Measurements from ENCODE around the gene ATP6V0C. TPM values are rescaled to one million over a fixed set of nuclear protein-coding genes. Genes with fewer than 3 reads are reported as not detected.

The ATP6V0C gene
- total RNA-seq (2022; extraction: Qiagen RNA extraction; ENCODE audit: low read depth), result 158 to 311 TPM (median 226 TPM) in 5 replicates

DNA sequence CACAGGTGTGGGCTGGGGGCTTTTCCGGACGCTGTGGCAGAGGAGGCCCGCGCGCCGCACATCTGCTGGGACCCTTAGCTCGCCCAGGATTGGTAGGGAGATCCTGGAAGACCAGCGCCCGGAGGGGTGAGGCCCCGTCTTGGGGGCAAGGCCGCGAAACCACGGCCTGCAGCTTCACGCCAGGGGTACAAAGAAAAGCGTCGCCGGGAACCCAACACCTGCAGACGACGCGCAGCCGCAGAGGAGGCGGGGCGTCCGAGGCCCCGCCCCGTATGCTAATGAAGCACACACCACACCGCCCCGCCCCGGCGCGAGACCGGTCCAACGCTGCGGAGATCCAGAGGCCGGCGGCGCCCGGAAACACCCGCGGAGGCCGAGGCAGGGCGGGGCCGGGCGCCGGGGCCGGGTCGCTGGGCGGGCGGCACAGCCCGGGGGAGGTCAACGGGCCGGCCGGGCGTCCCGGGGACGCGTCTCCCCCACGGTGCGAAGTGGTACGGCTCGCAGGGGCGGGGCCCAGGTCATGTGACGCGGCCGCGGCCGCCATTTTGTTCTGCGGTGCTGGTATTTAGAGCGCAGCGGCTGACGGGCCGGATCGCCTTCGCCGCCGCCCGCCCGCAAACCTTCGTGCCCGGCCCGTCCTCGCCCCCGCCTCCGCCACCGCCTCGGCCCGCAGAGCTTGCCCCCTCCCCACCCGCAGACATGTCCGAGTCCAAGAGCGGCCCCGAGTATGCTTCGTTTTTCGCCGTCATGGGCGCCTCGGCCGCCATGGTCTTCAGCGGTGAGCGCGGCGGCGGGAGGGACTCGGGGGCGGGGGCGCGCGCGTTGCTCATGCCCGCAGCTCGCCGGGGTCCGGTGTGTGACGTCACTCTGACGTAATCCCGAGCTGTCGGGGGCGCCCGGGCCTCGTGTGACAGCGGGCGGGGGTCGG lies at the start of gene ATP6V0C:
Gene ATP6V0C (plus strand): TSS at position 548 of the 928 bp plus-strand sequence. CDS start 152 bp downstream, at position 700.

DNA sequence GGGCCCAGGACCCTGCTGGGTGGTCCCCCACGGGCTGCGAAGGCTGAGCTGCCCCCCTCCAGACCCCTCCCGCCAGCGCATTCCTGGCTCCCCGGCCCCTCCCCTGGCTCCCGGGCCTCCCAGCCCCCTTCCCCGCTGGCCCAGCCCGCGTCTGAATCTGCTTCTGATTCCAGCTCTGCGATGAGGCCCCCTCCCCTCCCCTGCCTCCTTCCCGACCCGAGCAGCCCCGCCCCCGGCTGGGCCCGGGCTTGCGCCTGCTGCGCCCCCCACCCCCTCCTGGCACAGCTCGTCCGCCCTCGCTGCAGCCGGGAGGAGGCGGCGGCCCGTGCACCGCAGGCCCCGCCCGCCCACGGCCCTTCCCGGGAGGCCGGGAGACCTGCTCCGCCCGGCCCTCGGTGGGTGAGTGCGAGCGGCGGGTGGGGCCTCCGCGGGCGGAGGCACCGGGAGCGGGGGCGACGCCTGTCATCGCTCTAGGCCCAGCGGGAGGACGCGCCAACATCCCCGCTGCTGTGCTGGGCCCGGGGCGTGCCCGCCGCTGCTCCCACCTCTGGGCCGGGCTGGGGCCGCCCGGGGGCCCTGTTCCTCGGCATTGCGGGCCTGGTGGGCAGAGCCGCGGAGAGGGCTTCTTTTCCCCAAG lies 42.6 kb upstream of the ATP6V0C start, which contains the start of gene NTN3:
Gene NTN3 (plus strand): TSS at position 282 of the 637 bp plus-strand sequence. CDS start 405 bp downstream, outside the sequence.

DNA sequence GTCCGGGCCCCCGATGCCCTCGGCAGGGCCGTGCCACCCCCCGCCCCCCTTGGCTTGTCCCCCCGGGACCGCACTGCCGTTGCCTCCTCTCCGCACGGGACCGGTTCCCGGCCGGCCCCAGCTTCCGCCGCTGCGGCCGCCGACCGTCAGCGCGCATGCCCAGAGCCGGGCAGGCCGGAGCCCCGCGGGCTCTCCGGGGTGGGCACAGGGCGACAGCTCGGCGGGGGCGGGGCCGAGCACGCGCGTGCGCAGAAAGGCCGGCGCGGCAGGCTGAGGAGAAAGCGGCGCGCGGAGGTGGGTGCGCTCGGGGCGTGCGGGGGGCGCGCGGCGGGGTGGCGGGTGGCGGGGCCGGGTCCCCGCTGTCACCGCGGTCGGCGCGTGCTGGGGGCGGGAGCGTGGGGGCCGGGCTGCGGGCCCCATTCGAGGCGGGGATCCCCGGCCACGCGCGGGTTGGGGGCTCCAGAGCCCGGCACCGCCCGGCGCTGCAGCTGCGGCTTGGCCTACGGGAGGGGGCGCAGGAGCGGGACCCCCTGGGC lies 38.8 kb upstream of the ATP6V0C start, which contains the start of gene TBC1D24:
Gene TBC1D24 (plus strand): TSS at position 251 of the 536 bp plus-strand sequence. CDS start 21,022 bp downstream, outside the sequence.

DNA sequence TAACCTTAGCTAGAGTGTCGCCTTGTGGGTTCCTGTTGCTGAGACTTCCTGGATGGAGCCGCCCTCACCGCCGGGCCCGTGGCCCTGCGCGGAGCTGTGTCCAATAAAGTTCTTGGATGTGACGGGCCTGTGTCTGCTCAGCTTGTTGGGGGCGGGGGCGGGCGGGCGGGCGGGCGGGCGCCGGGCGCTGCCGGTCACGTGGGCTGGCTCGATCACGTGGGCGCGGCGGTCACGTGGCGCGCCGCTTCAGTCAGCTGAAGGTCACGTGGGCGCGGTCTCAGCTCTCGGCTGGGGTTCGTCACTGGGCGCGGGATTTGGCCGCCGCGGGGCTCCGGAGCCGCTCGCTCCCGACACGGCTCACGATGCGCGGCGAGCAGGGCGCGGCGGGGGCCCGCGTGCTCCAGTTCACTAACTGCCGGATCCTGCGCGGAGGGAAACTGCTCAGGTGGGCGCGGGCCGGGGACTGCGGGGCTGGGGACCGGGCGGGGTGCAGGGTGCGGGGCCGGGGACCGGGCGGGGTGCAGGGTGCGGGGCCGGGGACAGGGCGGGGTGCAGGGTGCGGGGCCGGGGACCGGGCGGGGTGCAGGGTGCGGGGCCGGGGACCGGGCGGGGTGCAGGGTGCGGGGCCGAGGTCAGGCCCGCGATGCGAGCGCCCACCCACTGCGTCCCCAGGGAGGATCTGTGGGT lies 6.5 kb downstream of the ATP6V0C start, which contains the start of gene AMDHD2:
Gene AMDHD2 (plus strand): TSS at position 275 of the 687 bp plus-strand sequence. CDS start 88 bp downstream, at position 363.

DNA sequence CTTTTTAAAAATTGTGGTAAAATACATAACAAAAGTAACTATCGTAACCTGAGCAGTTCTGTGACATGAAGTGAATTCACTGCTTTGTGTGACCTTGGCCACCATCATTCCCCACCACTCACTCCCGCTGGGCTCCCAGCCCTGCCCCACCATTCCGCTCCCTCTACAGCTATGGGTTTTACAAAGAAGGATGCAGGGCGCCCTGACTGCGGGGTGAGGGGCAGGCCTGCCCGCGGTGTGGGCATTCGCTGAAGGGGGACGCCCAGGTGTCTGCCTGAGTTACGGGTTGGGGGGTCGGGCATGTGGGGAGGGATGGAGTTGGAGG lies 17.6 kb downstream of the ATP6V0C start, which contains the start of gene CEMP1:
Gene CEMP1 (minus strand): TSS at position 38 of the 325 bp plus-strand sequence. CDS start 335 bp downstream, outside the sequence.

DNA sequence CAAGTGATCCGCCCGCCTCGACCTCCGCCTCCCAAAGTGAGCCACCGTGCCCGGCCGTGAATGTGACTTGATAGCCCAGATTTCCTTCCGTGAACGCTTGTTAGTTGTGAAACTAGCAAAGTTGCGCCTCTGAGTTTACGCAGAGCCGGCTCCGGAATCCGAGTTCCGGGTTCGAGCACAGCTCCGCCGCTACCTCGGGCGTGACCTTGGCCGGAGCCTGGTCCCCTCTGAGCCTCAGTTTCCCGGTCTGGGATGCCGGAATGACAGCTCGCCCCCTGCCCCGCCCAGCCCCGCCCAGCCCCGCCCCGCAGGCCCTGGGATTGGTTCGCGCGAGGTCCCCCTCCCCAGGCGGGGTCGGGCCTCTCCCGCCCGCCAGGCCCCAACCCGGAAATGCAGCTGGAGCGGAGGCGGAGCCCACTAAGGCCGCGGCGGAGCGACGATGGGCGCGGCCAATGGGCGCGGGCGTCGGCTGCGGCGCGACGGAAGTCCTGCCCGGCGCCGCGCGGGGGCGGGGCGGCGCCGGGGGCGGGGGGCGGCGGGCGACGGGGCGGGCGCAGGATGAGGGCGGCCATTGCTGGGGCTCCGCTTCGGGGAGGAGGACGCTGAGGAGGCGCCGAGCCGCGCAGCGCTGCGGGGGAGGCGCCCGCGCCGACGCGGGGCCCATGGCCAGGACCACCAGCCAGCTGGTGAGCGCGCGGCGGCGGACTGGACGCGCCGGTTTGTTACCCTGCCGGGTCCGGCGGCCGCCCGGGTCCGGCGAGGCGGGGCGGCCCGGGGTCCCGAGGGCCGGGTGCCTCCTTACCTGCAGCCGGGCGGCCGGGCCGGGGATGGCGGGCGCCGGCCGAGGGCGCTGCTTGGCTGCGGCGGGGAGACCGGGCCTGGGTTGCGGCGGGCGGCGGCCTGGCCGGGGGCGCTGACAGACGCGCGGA lies 24.0 kb downstream of the ATP6V0C start, which contains the start of gene PDPK1:
Gene PDPK1 (plus strand): TSS at position 571 of the 929 bp plus-strand sequence. CDS start 92 bp downstream, at position 663.

Other genes starting within 250 kb of the ATP6V0C start
- gene RNPS1, start 245.8 kb upstream of the ATP6V0C start, total RNA-seq (2022; extraction: Qiagen RNA extraction; ENCODE audit: low read depth), result 248 to 285 TPM (median 258 TPM) in 5 replicates
- 15.9 to 20.5 TPM (median 20.2 TPM) in 5 replicates for gene ABCA3, start 173.2 kb upstream of the ATP6V0C start, total RNA-seq (2022; extraction: Qiagen RNA extraction; ENCODE audit: low read depth)
- gene CCNF, start 84.5 kb upstream of the ATP6V0C start, total RNA-seq (2022; extraction: Qiagen RNA extraction; ENCODE audit: low read depth), result 18.2 to 24.3 TPM (median 22.2 TPM) in 5 replicates
- gene TEDC2, start 53.8 kb upstream of the ATP6V0C start, total RNA-seq (2022; extraction: Qiagen RNA extraction; ENCODE audit: low read depth), result 15.6 to 20.9 TPM (median 19.0 TPM) in 5 replicates
- gene NTN3, start 42.7 kb upstream of the ATP6V0C start, total RNA-seq (2022; extraction: Qiagen RNA extraction; ENCODE audit: low read depth), result 0.07 TPM in 1 of 5 replicates, not detected in the others
- gene TBC1D24, start 38.8 kb upstream of the ATP6V0C start, total RNA-seq (2022; extraction: Qiagen RNA extraction; ENCODE audit: low read depth), result 5.7 to 8.7 TPM (median 7.5 TPM) in 5 replicates
- 13.7 to 26.4 TPM (median 23.1 TPM) in 5 replicates for gene AMDHD2, start 6.4 kb downstream of the ATP6V0C start, total RNA-seq (2022; extraction: Qiagen RNA extraction; ENCODE audit: low read depth)
- 0.12 TPM in 1 of 5 replicates, not detected in the others for gene CEMP1, start 17.5 kb downstream of the ATP6V0C start, total RNA-seq (2022; extraction: Qiagen RNA extraction; ENCODE audit: low read depth)
- gene PDPK1, start 24.1 kb downstream of the ATP6V0C start, total RNA-seq (2022; extraction: Qiagen RNA extraction; ENCODE audit: low read depth), result 16.1 to 23.2 TPM (median 21.5 TPM) in 5 replicates
- gene KCTD5, start 168.6 kb downstream of the ATP6V0C start, total RNA-seq (2022; extraction: Qiagen RNA extraction; ENCODE audit: low read depth), result 36.0 to 45.0 TPM (median 43.8 TPM) in 5 replicates
- gene PRSS27, start 206.3 kb downstream of the ATP6V0C start, total RNA-seq (2022; extraction: Qiagen RNA extraction; ENCODE audit: low read depth), result 0.71 to 1.9 TPM (median 1.3 TPM) in 5 replicates
- 305 to 408 TPM (median 384 TPM) in 5 replicates for gene SRRM2, start 238.7 kb downstream of the ATP6V0C start, total RNA-seq (2022; extraction: Qiagen RNA extraction; ENCODE audit: low read depth)